ENCODE measurements around the gene KHDC1L. TPM values are rescaled to one million over a fixed set of nuclear protein-coding genes. Genes with fewer than 3 reads are reported as not detected.

The KHDC1L gene
- total RNA-seq, 2 donors from 2014 or later, result not detected

- no peaks in the 10 kb centered on the region for H3K9me3 ChIP-seq (ENCODE audit: control insufficient read depth, low read length)
- DNase-seq, result no peak
- no peaks in the 10 kb centered on the region for H3K27me3 ChIP-seq (ENCODE audit: control insufficient read depth, insufficient read depth, low read length, poor library complexity, severe bottlenecking)
- TF ChIP-seq CTCF (conservative IDR thresholded peaks at IDR 0.05), result no peak
- H3K4me1 ChIP-seq (ENCODE audit: control insufficient read depth, insufficient read depth, low read length), result no peaks in the 10 kb centered on the region
- no peaks in the 10 kb centered on the region for H3K36me3 ChIP-seq (ENCODE audit: control insufficient read depth, insufficient read depth, low read length)
- no peaks in the 10 kb centered on the region for H3K4me1 Mint-ChIP-seq
- no peak overlapping the region for H3K4me3 ChIP-seq (ENCODE audit: low read length)
- H3K9me3 Mint-ChIP-seq, result peaks cover 19% of the 10 kb centered on the region
- 67 to 90% methylated on average over 1 to 3 of the region's 3 CpGs for WGBS, 2 experiments (ENCODE audit: insufficient coverage in 1 of 2, insufficient read length in 1 of 2)
- no peaks in the 10 kb centered on the region for H3K36me3 Mint-ChIP-seq (ENCODE audit: low read depth)
- H3K9ac ChIP-seq (ENCODE audit: extremely low read depth, low read length, poor library complexity, severe bottlenecking), result no peak overlapping the region
- H3K27ac Mint-ChIP-seq, result no peak overlapping the region
- H3K27ac ChIP-seq (ENCODE audit: low read depth, low read length), result no peak overlapping the region
- no peak overlapping the region for H3K4me3 Mint-ChIP-seq
- no peaks in the 10 kb centered on the region for H3K27me3 Mint-ChIP-seq (ENCODE audit: insufficient read depth)
Observed at GRCh38 chr6:73207221-73207837, 18.0 kb downstream of the KHDC1L start.

- Histone ChIP-seq H3K4me3 (ENCODE audit: low read length) (no peak overlapping the region), H3K27me3 (ENCODE audit: control insufficient read depth, insufficient read depth, low read length, poor library complexity, severe bottlenecking) (no peaks in the 10 kb centered on the region), H3K27ac (ENCODE audit: low read depth, low read length) (no peak overlapping the region), H3K9ac (ENCODE audit: extremely low read depth, low read length, poor library complexity, severe bottlenecking) (no peak overlapping the region), H3K9me3 (ENCODE audit: control insufficient read depth, low read length) (no peaks in the 10 kb centered on the region), H3K36me3 (ENCODE audit: control insufficient read depth, insufficient read depth, low read length) (no peaks in the 10 kb centered on the region), H3K4me1 (ENCODE audit: control insufficient read depth, insufficient read depth, low read length) (no peaks in the 10 kb centered on the region)
- no peak overlapping the region for H3K27ac Mint-ChIP-seq
- no peaks in the 10 kb centered on the region for H3K36me3 Mint-ChIP-seq (ENCODE audit: low read depth)
- 82% methylated on average over 4 of the region's 4 CpGs for WGBS, 2 experiments (ENCODE audit: insufficient coverage in 1 of 2, insufficient read length in 1 of 2)
- TF ChIP-seq CTCF (conservative IDR thresholded peaks at IDR 0.05), result no peak
- no peak for DNase-seq
- no peaks in the 10 kb centered on the region for H3K27me3 Mint-ChIP-seq (ENCODE audit: insufficient read depth)
- no peaks in the 10 kb centered on the region for H3K4me1 Mint-ChIP-seq
- H3K9me3 Mint-ChIP-seq, result peaks cover 19% of the 10 kb centered on the region
- no peak overlapping the region for H3K4me3 Mint-ChIP-seq
Observed at GRCh38 chr6:73204252-73204651, 21.0 kb downstream of the KHDC1L start.

GRCh38 chr6:73203098-73203497 lies 22.2 kb downstream of the KHDC1L start:
- no peak overlapping the region for H3K27ac ChIP-seq (ENCODE audit: low read depth, low read length)
- WGBS, 2 experiments (ENCODE audit: insufficient coverage in 1 of 2, insufficient read length in 1 of 2), result 100% methylated on average over 1 of the region's 1 CpG; no CpG with 5 or more reads in 1 of the 2 experiments
- no peak for TF ChIP-seq CTCF (conservative IDR thresholded peaks at IDR 0.05)
- no peaks in the 10 kb centered on the region for H3K36me3 Mint-ChIP-seq (ENCODE audit: low read depth)
- H3K4me1 ChIP-seq (ENCODE audit: control insufficient read depth, insufficient read depth, low read length), result no peaks in the 10 kb centered on the region
- H3K36me3 ChIP-seq (ENCODE audit: control insufficient read depth, insufficient read depth, low read length), result no peaks in the 10 kb centered on the region
- no peaks in the 10 kb centered on the region for H3K27me3 Mint-ChIP-seq (ENCODE audit: insufficient read depth)
- H3K9me3 ChIP-seq (ENCODE audit: control insufficient read depth, low read length), result no peaks in the 10 kb centered on the region
- no peaks in the 10 kb centered on the region for H3K27me3 ChIP-seq (ENCODE audit: control insufficient read depth, insufficient read depth, low read length, poor library complexity, severe bottlenecking)
- H3K4me3 Mint-ChIP-seq, result no peak overlapping the region
- peaks cover 4% of the 10 kb centered on the region for H3K4me1 Mint-ChIP-seq
- H3K27ac Mint-ChIP-seq, result no peak overlapping the region
- no peak overlapping the region for H3K9ac ChIP-seq (ENCODE audit: extremely low read depth, low read length, poor library complexity, severe bottlenecking)
- no peak for DNase-seq
- H3K9me3 Mint-ChIP-seq, result peaks cover 19% of the 10 kb centered on the region
- no peak overlapping the region for H3K4me3 ChIP-seq (ENCODE audit: low read length)

Measured in endodermal cell (in vitro differentiated cells).